ENCODE data around the gene PRDX2.

- TF ChIP-seq CTCF (conservative IDR thresholded peaks at IDR 0.05; ENCODE audit: low read length) (no peak), EZH2phosphoT487 (IDR thresholded peaks at IDR 0.05; ENCODE audit: borderline replicate concordance, low read depth, low read length) (no peak)
These were observed 16.1 kb downstream of the PRDX2 start for GRCh38 chr19:12785431-12786031.
